ENCODE measurements around the gene LAPTM4A.
"Not testable (repeated sequence)": the region's sequence is repeated elsewhere in the genome, so short reads cannot be mapped to it uniquely, and the experiment has no call there.

LAPTM4A gene

GRCh38 chr2:20051532-20052228 lies at the start of gene LAPTM4A:
LAPTM4A (minus strand) TSS chr2:20051628; CDS start chr2:20051520, 108 bp downstream.
- peak; percentile 96 to 98 for DNase-seq (ENCODE audit: low read depth in 2 of 2)

GRCh38 chr2:20100711-20101110 lies 49.3 kb upstream of the LAPTM4A start:
- DNase-seq (ENCODE audit: low read depth in 2 of 2): no peak

- DNase-seq (ENCODE audit: low read depth in 2 of 2): no peak
These were observed 48.4 kb upstream of the LAPTM4A start for GRCh38 chr2:20099780-20100179.

- peak; percentile 61 to 64 for DNase-seq (ENCODE audit: low read depth in 2 of 2)
These were observed 46.7 kb upstream of the LAPTM4A start for GRCh38 chr2:20097889-20098714.

GRCh38 chr2:20095469-20095868 lies 44.0 kb upstream of the LAPTM4A start:
- no peak for DNase-seq (ENCODE audit: low read depth in 2 of 2)

- DNase-seq (ENCODE audit: low read depth in 2 of 2): no peak
These were observed 43.5 kb upstream of the LAPTM4A start for GRCh38 chr2:20094955-20095354.

- DNase-seq (ENCODE audit: low read depth in 2 of 2): no peak
These were observed 42.8 kb upstream of the LAPTM4A start for GRCh38 chr2:20094142-20094755.

GRCh38 chr2:20093263-20094141 lies 42.1 kb upstream of the LAPTM4A start:
- no peak for DNase-seq (ENCODE audit: low read depth in 2 of 2)

- DNase-seq (ENCODE audit: low read depth in 2 of 2): no peak
These were observed 41.4 kb upstream of the LAPTM4A start for GRCh38 chr2:20092901-20093235.

- no peak for DNase-seq (ENCODE audit: low read depth in 2 of 2)
These were observed 40.9 kb upstream of the LAPTM4A start for GRCh38 chr2:20092226-20092900.

GRCh38 chr2:20091305-20091991 lies 40.0 kb upstream of the LAPTM4A start:
- no peak for DNase-seq (ENCODE audit: low read depth in 2 of 2)

GRCh38 chr2:20089715-20090464 lies 38.5 kb upstream of the LAPTM4A start:
- DNase-seq (ENCODE audit: low read depth in 2 of 2): no peak

GRCh38 chr2:20085909-20086308 lies 34.5 kb upstream of the LAPTM4A start:
- not testable (repeated sequence) for DNase-seq (ENCODE audit: low read depth in 2 of 2)

GRCh38 chr2:20082812-20083211 lies 31.4 kb upstream of the LAPTM4A start:
- DNase-seq (ENCODE audit: low read depth in 2 of 2): not testable (repeated sequence)

GRCh38 chr2:20081841-20082240 lies 30.4 kb upstream of the LAPTM4A start:
- no peak for DNase-seq (ENCODE audit: low read depth in 2 of 2)

GRCh38 chr2:20080839-20081415 lies 29.5 kb upstream of the LAPTM4A start:
- no peak for DNase-seq (ENCODE audit: low read depth in 2 of 2)

- no peak for DNase-seq (ENCODE audit: low read depth in 2 of 2)
These were observed 29.0 kb upstream of the LAPTM4A start for GRCh38 chr2:20080428-20080827.

- DNase-seq (ENCODE audit: low read depth in 2 of 2): no peak
These were observed 28.2 kb upstream of the LAPTM4A start for GRCh38 chr2:20079546-20080115.

- no peak for DNase-seq (ENCODE audit: low read depth in 2 of 2)
These were observed 26.0 kb upstream of the LAPTM4A start for GRCh38 chr2:20077411-20077940.
